CD4-positive, alpha-beta T cell treated with Interleukin-1 beta for 1 hour (primary cell): ENCODE data around the gene GM2A.
"Not testable (repeated sequence)": the region's sequence is repeated elsewhere in the genome, so short reads cannot be mapped to it uniquely, and the experiment has no call there.

Experiments
- DNase-seq, 2 donors: peaks; one replicate each; pipeline ENCODE4 v3.0.0-alpha.2; 2020 to 2022

GM2A gene

GRCh38 chr5:151254556-151254955, 1.6 kb downstream of the GM2A start:
- no peak for DNase-seq

- not testable (repeated sequence) for DNase-seq
Observed at GRCh38 chr5:151254990-151255389, 2.0 kb downstream of the GM2A start.

- peak in 1 of 2 donors; percentile 43 for DNase-seq
Observed at GRCh38 chr5:151255621-151256286, 2.8 kb downstream of the GM2A start.

- DNase-seq = peak in 1 of 2 donors; percentile 48
Observed at GRCh38 chr5:151257731-151258181, 4.8 kb downstream of the GM2A start.

- DNase-seq = no peak
Observed at GRCh38 chr5:151258201-151258611, 5.2 kb downstream of the GM2A start.

- DNase-seq = no peak
Observed at GRCh38 chr5:151258816-151259215, 5.8 kb downstream of the GM2A start.

- no peak for DNase-seq
Observed at GRCh38 chr5:151259931-151260330, 6.9 kb downstream of the GM2A start.

- DNase-seq = no peak
Observed at GRCh38 chr5:151262532-151262931, 9.5 kb downstream of the GM2A start.

- no peak for DNase-seq
Observed at GRCh38 chr5:151264113-151264512, 11.1 kb downstream of the GM2A start.

GRCh38 chr5:151267491-151268260, 14.7 kb downstream of the GM2A start:
- no peak for DNase-seq

GRCh38 chr5:151270599-151270998, 17.6 kb downstream of the GM2A start:
- DNase-seq = no peak

GRCh38 chr5:151271336-151271735, 18.4 kb downstream of the GM2A start:
- DNase-seq = no peak

- DNase-seq = no peak
Observed at GRCh38 chr5:151274666-151275065, 21.7 kb downstream of the GM2A start.

- DNase-seq = no peak
Observed at GRCh38 chr5:151275803-151276202, 22.8 kb downstream of the GM2A start.

- DNase-seq = no peak
Observed at GRCh38 chr5:151278845-151279244, 25.9 kb downstream of the GM2A start.

GRCh38 chr5:151280443-151280842, 27.5 kb downstream of the GM2A start:
- DNase-seq = no peak

- no peak for DNase-seq
Observed at GRCh38 chr5:151281001-151281639, 28.1 kb downstream of the GM2A start.

- no peak for DNase-seq
Observed at GRCh38 chr5:151283120-151283825, 30.3 kb downstream of the GM2A start.

- no peak for DNase-seq
Observed at GRCh38 chr5:151284392-151284967, 31.5 kb downstream of the GM2A start.

- DNase-seq = no peak
Observed at GRCh38 chr5:151285683-151286082, 32.7 kb downstream of the GM2A start.

GRCh38 chr5:151286246-151286645, 33.3 kb downstream of the GM2A start:
- DNase-seq = no peak

GRCh38 chr5:151288180-151288579, 35.2 kb downstream of the GM2A start:
- no peak for DNase-seq

GRCh38 chr5:151293624-151294023, 40.6 kb downstream of the GM2A start:
- no peak for DNase-seq
